ENCODE data around the gene LRRC4B. TPM values are rescaled to one million over a fixed set of nuclear protein-coding genes. Genes with fewer than 3 reads are reported as not detected.

LRRC4B gene
- total RNA-seq, 1 donor from 2014 or later, result 56.0 TPM

DNA sequence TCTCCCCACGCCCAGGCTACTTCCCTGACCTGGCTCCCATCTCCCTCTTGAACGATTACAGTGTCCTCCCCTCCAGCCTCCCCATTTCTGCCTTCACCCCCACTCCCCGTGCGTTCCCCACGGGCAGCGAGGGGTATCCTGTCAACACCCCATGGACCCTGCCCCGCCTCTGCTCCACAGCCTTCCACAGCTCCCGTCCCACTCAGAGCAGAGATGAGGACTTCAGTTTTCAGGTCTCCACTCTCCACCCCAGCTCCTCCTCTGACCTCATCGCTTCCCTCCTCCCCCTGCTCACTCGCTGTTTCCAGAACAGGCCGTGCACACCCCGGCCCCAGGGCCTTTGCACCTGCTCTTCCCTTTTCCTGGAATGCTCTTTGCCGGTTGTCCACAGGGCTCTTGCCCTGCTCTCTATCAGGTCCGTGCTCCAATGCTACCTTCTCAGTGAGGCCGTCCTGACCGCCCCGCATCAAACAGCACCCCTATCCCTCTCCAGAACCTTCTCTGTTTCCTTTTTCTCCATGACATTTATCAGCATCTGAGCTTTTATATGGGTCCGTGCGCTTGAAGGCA is 15.0 kb downstream of the LRRC4B start:
- H3K9me3 ChIP-seq, result no peaks in the 10 kb centered on the region
- intact Hi-C loops (cut with DNase I), result no loop called here
- TF ChIP-seq, protein P1, sequence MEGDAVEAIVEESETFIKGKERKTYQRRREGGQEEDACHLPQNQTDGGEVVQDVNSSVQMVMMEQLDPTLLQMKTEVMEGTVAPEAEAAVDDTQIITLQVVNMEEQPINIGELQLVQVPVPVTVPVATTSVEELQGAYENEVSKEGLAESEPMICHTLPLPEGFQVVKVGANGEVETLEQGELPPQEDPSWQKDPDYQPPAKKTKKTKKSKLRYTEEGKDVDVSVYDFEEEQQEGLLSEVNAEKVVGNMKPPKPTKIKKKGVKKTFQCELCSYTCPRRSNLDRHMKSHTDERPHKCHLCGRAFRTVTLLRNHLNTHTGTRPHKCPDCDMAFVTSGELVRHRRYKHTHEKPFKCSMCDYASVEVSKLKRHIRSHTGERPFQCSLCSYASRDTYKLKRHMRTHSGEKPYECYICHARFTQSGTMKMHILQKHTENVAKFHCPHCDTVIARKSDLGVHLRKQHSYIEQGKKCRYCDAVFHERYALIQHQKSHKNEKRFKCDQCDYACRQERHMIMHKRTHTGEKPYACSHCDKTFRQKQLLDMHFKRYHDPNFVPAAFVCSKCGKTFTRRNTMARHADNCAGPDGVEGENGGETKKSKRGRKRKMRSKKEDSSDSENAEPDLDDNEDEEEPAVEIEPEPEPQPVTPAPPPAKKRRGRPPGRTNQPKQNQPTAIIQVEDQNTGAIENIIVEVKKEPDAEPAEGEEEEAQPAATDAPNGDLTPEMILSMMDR (IDR thresholded peaks at IDR 0.05), result no peak
- H3K36me3 ChIP-seq, result no peaks in the 10 kb centered on the region
- no peak overlapping the region for H3K4me3 ChIP-seq
- no peak overlapping the region for H3K27ac ChIP-seq
- H3K4me1 ChIP-seq, result peaks cover 0 to 4% of the 10 kb centered on the region in 2 donors
- peaks cover 8% of the 10 kb centered on the region for H3K27me3 ChIP-seq
- no peak for DNase-seq (ENCODE audit: low spot score in 2 of 2)

DNA sequence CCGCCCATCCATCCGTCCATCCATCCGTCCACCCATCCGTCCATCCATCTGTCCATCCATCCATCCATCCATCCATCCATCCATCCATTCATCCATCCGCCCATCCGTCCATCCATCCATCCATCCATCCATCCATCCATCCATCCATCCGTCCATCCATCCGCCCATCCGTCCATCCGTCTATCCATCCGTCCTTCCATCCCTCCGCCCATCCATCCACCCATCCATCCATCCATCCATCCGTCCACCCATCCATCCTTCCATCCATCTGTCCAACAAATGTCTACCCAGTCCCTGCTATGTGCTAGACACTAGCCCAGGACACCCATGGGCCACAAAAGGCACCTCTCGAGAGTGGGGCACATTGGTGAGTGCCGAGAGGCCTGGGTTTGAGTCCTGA is 15.7 kb downstream of the LRRC4B start:
- Histone ChIP-seq H3K27me3 (peaks cover 8% of the 10 kb centered on the region), H3K4me3 (no peak overlapping the region), H3K9me3 (no peaks in the 10 kb centered on the region), H3K4me1 (peaks cover 0 to 4% of the 10 kb centered on the region in 2 donors), H3K27ac (no peak overlapping the region), H3K36me3 (no peaks in the 10 kb centered on the region)
- no peak for DNase-seq (ENCODE audit: low spot score in 2 of 2)
- TF ChIP-seq, protein P1 (IDR thresholded peaks at IDR 0.05), result no peak
- intact Hi-C loops (cut with DNase I), result no loop called here

DNA sequence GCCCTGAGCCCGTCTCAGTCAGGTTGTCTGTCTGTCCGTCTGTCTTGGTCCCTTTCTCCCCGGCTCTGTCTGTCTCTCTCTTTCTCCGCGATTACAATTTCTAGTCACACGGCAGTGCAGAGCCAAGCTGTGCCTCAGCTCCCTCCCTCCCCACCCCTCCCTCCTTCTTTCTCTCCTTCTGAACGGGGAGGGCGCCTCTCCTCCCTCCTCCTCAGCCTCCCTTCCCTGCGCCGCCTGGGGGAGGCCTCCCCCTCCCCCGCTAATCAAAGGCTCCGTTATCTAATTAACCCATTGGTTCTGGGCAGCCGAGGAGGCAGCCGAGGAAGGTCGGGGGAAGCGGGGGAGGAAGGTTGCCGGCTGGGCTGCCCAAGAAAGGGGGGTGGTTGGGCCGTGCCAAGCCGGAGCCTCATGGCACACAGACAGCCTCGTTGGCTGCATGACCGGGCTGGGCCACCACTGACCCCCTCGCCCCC is 16.5 kb downstream of the LRRC4B start:
- Histone ChIP-seq H3K4me3 (peak overlapping the region; percentile 16 to 64), H3K4me1 (peaks cover 0 to 3% of the 10 kb centered on the region in 2 donors), H3K27ac (peak overlapping the region in 1 of 2 donors; percentile 41)

DNA sequence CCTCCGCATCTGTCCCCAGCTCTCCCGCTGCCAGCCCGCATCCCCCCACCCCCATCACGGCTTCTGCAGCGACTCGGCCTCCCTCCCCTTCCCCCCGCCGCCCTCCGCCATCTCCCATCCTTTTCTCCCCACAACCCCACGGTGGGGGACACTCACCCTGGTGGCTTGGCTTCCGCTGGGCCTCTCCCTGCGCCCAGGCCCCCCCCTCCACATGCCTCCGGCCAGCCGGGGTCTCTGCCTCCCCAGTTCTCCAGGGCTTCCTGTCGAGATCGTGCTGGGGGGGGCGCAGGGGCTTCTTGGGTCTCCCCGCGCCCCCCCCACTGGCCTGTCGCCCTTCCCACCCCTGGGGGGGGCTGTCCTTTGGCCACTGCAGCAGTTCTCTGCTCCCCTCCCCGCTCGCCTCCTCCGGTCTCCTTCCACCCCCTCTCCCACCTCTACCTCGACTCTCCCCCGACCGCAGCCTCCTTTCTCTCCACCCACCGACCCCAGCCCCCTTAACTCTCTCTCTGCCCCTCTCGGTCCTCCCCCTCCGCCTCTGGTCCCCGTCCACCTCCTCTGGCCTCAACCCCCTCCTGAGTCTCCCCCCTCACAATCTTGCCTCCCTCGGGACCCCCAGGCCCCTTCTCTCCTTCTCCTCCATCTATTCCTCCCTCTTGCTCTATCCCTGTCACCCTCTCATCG is 17.1 kb downstream of the LRRC4B start:
- DNase-seq (ENCODE audit: low spot score in 2 of 2), result no peak
- H3K27me3 ChIP-seq, result no peaks in the 10 kb centered on the region
- peak overlapping the region in 1 of 2 donors; percentile 41 for H3K27ac ChIP-seq
- H3K36me3 ChIP-seq, result no peaks in the 10 kb centered on the region
- no peaks in the 10 kb centered on the region for H3K4me1 ChIP-seq
- H3K4me3 ChIP-seq, result peak overlapping the region; percentile 16 to 64
- TF ChIP-seq, protein P1 (IDR thresholded peaks at IDR 0.05), result no peak
- intact Hi-C loops (cut with DNase I), result no loop called here
- no peaks in the 10 kb centered on the region for H3K9me3 ChIP-seq

More for the DNA sequence above, 16.5 kb downstream of the LRRC4B start:
- TF ChIP-seq, protein P1 (IDR thresholded peaks at IDR 0.05), result no peak
- no peaks in the 10 kb centered on the region for H3K36me3 ChIP-seq
- no peaks in the 10 kb centered on the region for H3K9me3 ChIP-seq
- DNase-seq (ENCODE audit: low spot score in 2 of 2), result no peak
- intact Hi-C loops (cut with DNase I), result no loop called here
- H3K27me3 ChIP-seq, result peaks cover 6% of the 10 kb centered on the region

DNA sequence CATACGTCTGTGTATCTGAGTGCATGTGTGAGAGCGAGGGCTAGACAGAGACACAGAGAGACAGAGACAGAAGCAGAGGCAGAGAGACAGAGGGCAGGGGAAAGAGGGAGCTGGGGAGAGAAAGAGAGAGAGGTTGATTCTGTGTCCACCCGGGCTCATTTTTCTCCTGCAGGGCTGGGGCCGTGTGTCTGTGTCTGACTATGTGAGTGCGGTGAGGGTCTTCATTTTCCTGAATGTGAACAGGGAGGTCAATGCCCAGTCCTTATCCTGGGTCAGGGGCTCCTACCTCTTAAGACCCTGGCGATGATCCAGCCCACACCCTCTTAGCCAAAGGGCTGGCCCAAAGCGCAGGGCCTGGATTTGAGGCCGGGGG is 17.7 kb downstream of the LRRC4B start:
- no peaks in the 10 kb centered on the region for H3K4me1 ChIP-seq
- H3K27me3 ChIP-seq, result no peaks in the 10 kb centered on the region
- H3K4me3 ChIP-seq, result peak overlapping the region; percentile 16 to 64
- TF ChIP-seq, protein P1 (IDR thresholded peaks at IDR 0.05), result no peak
- H3K36me3 ChIP-seq, result no peaks in the 10 kb centered on the region
- intact Hi-C loops (cut with DNase I), result no loop called here
- DNase-seq (ENCODE audit: low spot score in 2 of 2), result no peak
- no peaks in the 10 kb centered on the region for H3K9me3 ChIP-seq
- H3K27ac ChIP-seq, result peak overlapping the region in 1 of 2 donors; percentile 41
